Body of pancreas (tissue), 4 donors: ENCODE measurements around the gene SYCE3. TPM values are rescaled to one million over a fixed set of nuclear protein-coding genes. Genes with fewer than 3 reads are reported as not detected.

ENCODE experiments used
- ATAC-seq: fragments of 150-250 bp; one replicate; pipeline ENCODE4 v1.9.1; 2016
- DNase-seq, 4 donors: peaks; one replicate each; pipeline ENCODE4 v3.0.0-alpha.2; 2019
- H3K27ac ChIP-seq, 4 donors: fragments of 200-600 bp; sonication (generic); 1 replicate in 3 of 4; 2 replicates in 1 of 4; pipeline versions ENCODE4 v1.5.1 to v1.6.1; 2016 to 2019; ENCODE audit warnings: mild to moderate bottlenecking in 1 of 4, mixed read lengths in 1 of 4, moderate library complexity in 1 of 4
- H3K27me3 ChIP-seq, 2 donors: fragments of 200-600 bp; sonication (generic); one replicate each; pipeline ENCODE4 v1.6.0; 2016; ENCODE audit warnings: mild to moderate bottlenecking in 1 of 2
- H3K36me3 ChIP-seq, 2 donors: fragments of 200-600 bp; sonication (generic); replicated peaks in 1 of 2; 2 replicates each; pipeline ENCODE4 v1.5.1; 2016; ENCODE audit warnings: low read depth in 2 of 2; ENCODE audit not compliant: insufficient read depth in 1 of 2
- H3K4me1 ChIP-seq: fragments of 200-600 bp; sonication (generic); one replicate; pipeline ENCODE4 v1.6.0; 2016
- H3K4me3 ChIP-seq, 2 donors: fragments of 200-600 bp; sonication (generic); 1 replicate in 1 of 2; 2 replicates in 1 of 2; pipeline ENCODE4 v1.5.1; 2016 to 2019
- H3K9me3 ChIP-seq, 3 donors: fragments of 200-600 bp; sonication (generic); 1 replicate in 2 of 3; 2 replicates in 1 of 3; pipeline ENCODE4 v1.5.1; 2016
- POLR2A ChIP-seq, 3 donors: fragments of 450-650 bp; IDR thresholded peaks; one replicate each; pipeline ENCODE4 v1.6.1; 2016; ENCODE audit warnings: antibody characterized with exemption in 3 of 3, mild to moderate bottlenecking in 2 of 3
- whole genome bisulfite sequencing, 2 donors: methylation state at CpG; one replicate each; pipeline ENCODE4 v1.1.5; 2017; 5-methylcytosine and 5-hydroxymethylcytosine counted together
- intact Hi-C: fragments of 100-400 bp; cut with DNase I; formaldehyde crosslinking; loops from one replicate; pipeline ENCODE4 v1.15.1; 2023
- total RNA-seq, 2 donors: library from RNA; depleted of rRNA; stranded (reverse); fragments of >200 nt; gene quantifications; one replicate each; pipeline ENCODE4 v1.1.0, GENCODE V29; 2016
- TF ChIP-seq, protein P1 (sequence below), 7 experiments: fragments of 450-650 bp in 4 of 7; fragments of 200-600 bp in 3 of 7; sonication (generic) in 3 of 7; IDR thresholded peaks; one replicate each; pipeline ENCODE4 v1.5.1; 2016 to 2019; ENCODE audit warnings: antibody characterized with exemption in 7 of 7

The SYCE3 gene
- total RNA-seq, 2 donors from 2014 or later: not detected

DNA sequence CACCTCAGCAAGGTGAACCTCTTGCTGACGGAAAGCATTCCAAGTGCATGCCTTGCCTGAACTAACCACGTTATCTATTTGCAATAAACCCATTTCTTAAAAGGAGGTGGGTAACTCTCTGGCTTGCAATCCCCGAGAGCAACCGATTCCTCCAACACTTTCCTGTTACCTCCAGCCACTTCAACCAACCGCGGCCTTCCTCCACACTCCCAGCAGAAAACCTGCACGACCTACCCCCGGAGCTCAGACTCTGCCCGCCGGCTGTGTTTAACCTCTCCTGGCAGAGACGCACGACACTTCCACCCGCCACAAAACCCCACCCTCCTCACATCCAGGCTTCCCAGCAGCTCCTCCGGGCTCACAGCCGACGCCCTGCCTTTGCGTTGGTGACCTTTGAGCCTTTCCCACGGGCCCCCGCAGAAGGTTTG, 38.0 kb downstream of the SYCE3 start:
- Histone ChIP-seq H3K36me3 (peaks cover 0 to 7% of the 10 kb centered on the region in 2 donors), H3K4me1 (peaks cover 36% of the 10 kb centered on the region), H3K27ac (peak overlapping the region; percentile 89 to 97 (median 92)), H3K9me3 (no peaks in the 10 kb centered on the region), H3K27me3 (peaks cover 0 to under 1% of the 10 kb centered on the region in 2 donors), H3K4me3 (peak overlapping the region in 1 of 2 donors; percentile 59)
- ATAC-seq: no peak
- TF ChIP-seq POLR2A (IDR thresholded peaks at IDR 0.05): no peak
- TF ChIP-seq, protein P1, sequence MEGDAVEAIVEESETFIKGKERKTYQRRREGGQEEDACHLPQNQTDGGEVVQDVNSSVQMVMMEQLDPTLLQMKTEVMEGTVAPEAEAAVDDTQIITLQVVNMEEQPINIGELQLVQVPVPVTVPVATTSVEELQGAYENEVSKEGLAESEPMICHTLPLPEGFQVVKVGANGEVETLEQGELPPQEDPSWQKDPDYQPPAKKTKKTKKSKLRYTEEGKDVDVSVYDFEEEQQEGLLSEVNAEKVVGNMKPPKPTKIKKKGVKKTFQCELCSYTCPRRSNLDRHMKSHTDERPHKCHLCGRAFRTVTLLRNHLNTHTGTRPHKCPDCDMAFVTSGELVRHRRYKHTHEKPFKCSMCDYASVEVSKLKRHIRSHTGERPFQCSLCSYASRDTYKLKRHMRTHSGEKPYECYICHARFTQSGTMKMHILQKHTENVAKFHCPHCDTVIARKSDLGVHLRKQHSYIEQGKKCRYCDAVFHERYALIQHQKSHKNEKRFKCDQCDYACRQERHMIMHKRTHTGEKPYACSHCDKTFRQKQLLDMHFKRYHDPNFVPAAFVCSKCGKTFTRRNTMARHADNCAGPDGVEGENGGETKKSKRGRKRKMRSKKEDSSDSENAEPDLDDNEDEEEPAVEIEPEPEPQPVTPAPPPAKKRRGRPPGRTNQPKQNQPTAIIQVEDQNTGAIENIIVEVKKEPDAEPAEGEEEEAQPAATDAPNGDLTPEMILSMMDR (IDR thresholded peaks at IDR 0.05): no peak
- no peak for DNase-seq
- 5 to 11% methylated on average over 13 to 19 of the region's 19 CpGs for WGBS, 2 donors
- intact Hi-C loops: no loop called here

- ATAC-seq: no peak
- no peak for DNase-seq
- WGBS, 2 donors: 75 to 80% methylated on average over 7 to 21 of the region's 25 CpGs
- TF ChIP-seq POLR2A (IDR thresholded peaks at IDR 0.05): no peak
- TF ChIP-seq, protein P1 (IDR thresholded peaks at IDR 0.05): no peak
- Histone ChIP-seq H3K9me3 (no peaks in the 10 kb centered on the region), H3K4me3 (no peak overlapping the region), H3K27ac (peak overlapping the region in 1 of 4 donors; percentile 92), H3K27me3 (no peaks in the 10 kb centered on the region), H3K36me3 (peaks cover 0 to 10% of the 10 kb centered on the region in 2 donors), H3K4me1 (peaks cover 33% of the 10 kb centered on the region)
- intact Hi-C loops: no loop called here
Observed at GRCh38 chr22:50523806-50524675, 38.7 kb downstream of the SYCE3 start.

DNA sequence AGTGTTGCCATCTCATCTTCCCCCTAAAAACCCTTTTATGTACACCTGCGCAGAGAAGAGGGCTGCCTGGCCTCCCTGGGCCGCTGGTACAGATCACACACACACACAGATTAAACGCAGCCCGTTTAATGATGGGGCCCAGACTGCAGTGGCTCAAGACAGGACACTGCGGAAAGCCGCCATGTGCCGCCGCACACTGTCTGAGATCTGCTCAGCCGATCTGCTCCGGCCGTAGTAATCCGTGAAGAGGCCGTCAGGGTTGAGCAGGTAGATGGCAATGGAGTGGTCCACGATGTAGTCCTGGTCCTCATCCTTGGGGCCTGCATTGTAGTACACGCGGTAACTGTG, 39.3 kb downstream of the SYCE3 start:
- 91 to 92% methylated on average over 8 to 16 of the region's 16 CpGs for WGBS, 2 donors
- peaks cover 0 to 12% of the 10 kb centered on the region in 2 donors for H3K36me3 ChIP-seq
- H3K27me3 ChIP-seq: no peaks in the 10 kb centered on the region
- no peak for ATAC-seq
- intact Hi-C loops: no loop called here
- no peaks in the 10 kb centered on the region for H3K9me3 ChIP-seq
- H3K27ac ChIP-seq: no peak overlapping the region
- TF ChIP-seq, protein P1 (IDR thresholded peaks at IDR 0.05): no peak
- no peak for TF ChIP-seq POLR2A (IDR thresholded peaks at IDR 0.05)
- no peak for DNase-seq
- peaks cover 33% of the 10 kb centered on the region for H3K4me1 ChIP-seq
- no peak overlapping the region for H3K4me3 ChIP-seq

DNA sequence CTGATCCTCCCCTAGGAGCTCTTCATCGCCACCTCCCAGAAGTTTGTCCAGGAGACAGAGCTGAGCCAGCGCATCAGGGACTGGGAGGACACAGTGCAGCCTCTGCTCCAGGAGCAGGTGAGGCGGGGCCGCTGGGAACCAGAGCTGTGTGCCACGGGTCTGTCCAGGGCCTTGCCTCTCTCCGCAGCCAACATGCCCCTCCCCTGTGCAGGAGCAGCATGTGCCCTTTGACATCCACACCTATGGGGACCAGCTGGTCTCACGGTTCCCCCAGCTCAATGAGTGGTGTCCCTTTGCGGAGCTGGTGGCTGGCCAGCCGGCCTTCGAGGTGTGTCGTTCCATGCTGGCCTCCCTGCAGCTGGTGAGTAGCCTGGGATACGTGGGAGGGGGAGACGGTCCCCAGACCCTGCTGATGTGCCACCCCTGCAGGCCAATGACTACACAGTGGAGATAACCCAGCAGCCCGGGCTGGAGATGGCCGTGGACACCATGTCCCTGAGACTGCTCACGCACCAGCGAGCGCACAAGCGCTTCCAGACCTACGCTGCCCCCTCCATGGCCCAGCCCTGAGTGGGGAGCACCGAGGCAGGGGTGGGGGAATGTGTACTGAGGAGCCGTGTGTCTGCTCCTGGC, 39.8 kb downstream of the SYCE3 start:
- no peak overlapping the region for H3K4me3 ChIP-seq
- peaks cover 33% of the 10 kb centered on the region for H3K4me1 ChIP-seq
- intact Hi-C loops: no loop called here
- 86 to 96% methylated on average over 5 to 15 of the region's 22 CpGs for WGBS, 2 donors
- TF ChIP-seq POLR2A (IDR thresholded peaks at IDR 0.05): no peak
- TF ChIP-seq, protein P1 (IDR thresholded peaks at IDR 0.05): no peak
- H3K27me3 ChIP-seq: no peaks in the 10 kb centered on the region
- ATAC-seq (no peak), DNase-seq (no peak)
- no peaks in the 10 kb centered on the region for H3K9me3 ChIP-seq
- peaks cover 0 to 12% of the 10 kb centered on the region in 2 donors for H3K36me3 ChIP-seq
- H3K27ac ChIP-seq: no peak overlapping the region
